Fibroblast of skin of right quadriceps (primary cell): ENCODE measurements around the gene PRM2.

Experiments
- DNase-seq: peaks from one replicate; pipeline ENCODE4 v3.0.0-alpha.2; 2013

PRM2 gene

DNA sequence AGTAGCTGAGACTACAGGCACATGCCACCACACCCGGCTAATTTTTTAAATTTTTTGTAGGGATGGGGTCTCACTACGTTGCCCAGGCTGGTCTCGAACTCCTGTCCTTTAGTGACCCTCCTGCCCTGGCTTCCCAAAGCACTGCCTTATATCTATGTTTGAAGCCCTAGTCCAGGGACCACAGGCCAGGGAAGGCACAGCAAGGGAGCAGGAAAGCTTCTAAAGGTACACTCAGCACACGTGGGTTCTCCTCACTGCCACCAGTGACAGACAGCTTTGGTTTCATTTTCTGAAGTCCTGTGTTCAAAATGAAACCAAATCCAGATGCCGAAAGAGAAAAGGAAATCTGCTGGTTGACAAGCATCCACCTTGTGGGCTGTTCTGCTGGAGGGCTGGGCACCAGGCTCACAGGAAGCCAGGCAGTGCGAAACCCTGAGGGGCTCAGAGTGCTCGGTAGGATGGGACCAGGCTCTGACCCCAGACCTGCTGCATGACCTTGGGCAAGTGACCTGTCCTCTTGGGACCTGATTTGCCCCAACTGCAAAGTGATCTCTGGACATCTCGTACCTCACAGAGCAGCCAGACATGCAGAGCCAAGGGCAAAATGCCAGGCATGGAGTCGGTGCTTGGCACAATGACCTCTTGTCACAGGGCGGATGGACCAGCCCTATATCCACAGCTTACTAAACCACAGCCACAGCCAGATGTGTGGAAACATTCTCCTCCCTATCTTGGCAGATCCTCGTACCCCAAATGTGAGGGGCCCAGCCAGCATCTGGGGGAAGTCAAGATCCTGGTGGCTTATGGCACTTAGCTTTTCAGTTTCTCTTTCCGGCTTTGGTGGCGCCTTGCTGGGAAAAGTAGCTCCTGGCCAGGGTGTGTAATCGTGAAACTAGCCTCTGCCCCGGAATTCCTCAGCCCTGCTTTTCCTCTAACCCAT, 17.5 kb downstream of the PRM2 start:
- no peak for DNase-seq

DNA sequence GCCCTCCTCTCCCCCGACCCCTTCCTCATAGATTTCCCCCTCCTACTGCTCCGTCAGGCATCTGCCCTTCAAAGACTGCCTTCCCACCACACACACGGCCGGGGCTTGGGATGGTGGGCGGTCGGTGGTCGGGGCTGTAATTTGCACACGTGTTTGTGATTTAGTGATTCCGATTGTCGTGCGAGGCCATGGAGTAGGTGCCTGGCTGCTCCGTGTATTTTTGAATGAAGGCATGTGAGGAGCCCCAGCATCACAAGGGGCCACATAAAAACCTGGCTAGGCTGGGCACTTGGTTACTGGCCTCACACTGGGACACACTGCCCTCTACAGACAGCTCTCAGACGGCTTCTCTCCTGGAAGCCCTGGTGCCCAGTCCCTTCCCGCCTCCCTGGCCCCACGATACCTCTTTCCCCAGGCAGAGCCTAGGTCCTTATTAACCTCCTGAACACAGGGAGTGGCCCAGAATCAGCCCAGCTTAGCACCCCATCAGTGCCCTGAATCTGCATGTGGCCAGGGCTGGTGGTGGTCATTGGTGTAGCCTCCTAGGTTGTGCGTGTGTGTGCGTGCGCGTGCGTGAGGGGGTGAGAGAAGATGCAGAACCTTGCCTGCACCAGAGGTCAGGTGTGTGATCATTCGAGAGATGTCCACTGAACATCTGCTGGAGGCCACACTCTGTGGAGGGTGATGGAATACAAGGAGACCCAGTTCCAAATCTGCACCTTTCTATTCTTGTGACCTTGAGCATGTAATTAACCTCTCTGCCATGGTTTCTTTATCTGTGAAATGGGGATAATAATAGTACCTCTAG, 18.9 kb downstream of the PRM2 start:
- peak; percentile 80 for DNase-seq

DNA sequence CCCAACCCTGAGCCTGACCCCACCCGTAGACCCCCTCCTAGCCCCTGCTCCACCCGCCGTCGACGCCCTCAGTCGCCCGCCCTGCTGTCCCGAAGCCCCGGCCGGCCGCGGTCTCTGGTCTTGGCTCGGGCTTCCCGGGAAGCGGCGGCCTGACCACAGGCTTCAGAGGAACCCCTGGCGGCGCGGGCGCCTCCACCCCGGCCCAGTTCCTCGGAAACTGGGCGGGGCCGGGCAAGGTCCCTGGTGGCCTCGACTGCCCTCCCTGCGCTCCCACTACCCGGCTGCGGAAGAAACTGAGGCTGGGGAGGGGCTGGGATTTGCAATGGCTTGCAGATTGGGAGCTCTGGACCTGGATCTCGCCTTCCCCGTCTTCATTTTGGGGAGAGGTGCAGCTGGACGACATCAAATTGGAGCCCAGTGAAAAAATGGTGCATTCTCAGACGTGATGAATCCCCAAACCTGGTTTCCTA, 19.6 kb downstream of the PRM2 start:
- peak; percentile 44 for DNase-seq

DNA sequence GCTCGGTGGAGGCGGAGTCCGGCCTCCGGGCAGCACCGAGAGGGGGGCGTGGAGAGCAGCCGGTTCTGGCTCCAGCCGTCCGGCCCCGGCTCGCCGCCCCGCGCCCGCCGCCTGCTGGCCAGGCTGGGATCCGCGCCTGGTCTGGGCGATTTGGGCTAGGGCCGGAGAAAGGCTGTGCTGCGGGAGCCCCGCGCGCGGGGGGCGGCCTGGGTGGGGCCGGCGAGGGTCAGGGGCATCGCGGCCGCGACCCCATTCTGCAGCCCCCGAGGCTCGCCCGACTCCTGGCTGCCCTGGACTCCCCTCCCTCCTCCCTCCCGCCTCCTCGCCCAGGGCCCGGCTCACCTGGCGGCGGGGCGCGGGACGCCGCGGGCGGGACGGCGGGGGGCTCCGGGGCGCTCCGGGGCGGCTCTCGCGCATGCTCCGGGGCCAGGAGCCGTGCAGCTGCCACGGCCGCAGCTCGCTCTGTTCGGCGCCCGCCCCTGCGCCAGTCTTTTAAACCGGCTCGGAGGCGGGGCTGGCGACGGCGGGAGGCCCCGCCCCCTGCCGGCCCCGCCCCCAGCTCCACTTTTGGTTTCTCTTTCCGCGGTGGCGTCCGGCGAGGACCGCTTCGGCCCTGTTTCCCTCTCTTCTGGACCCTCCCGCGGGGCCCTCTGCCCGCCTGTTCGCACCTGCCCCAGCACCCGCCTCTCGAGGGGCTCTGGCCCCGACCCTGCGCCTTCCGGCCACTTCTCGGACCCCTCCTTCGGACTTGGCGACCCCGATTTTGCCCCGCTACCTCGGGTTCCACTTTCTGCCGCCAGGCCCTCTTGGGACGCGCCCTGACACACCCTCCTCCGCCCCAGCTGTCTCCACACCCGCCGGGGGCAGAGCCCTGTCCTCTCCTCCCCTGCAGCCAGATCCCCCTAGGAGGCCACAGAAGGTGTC, 20.3 kb downstream of the PRM2 start, which contains the start of gene SOCS1:
TSS of gene SOCS1 (minus strand) at position 468 of the 924 bp plus-strand sequence. CDS start 726 bp downstream, outside the sequence.
- peak; percentile 88 for DNase-seq

DNA sequence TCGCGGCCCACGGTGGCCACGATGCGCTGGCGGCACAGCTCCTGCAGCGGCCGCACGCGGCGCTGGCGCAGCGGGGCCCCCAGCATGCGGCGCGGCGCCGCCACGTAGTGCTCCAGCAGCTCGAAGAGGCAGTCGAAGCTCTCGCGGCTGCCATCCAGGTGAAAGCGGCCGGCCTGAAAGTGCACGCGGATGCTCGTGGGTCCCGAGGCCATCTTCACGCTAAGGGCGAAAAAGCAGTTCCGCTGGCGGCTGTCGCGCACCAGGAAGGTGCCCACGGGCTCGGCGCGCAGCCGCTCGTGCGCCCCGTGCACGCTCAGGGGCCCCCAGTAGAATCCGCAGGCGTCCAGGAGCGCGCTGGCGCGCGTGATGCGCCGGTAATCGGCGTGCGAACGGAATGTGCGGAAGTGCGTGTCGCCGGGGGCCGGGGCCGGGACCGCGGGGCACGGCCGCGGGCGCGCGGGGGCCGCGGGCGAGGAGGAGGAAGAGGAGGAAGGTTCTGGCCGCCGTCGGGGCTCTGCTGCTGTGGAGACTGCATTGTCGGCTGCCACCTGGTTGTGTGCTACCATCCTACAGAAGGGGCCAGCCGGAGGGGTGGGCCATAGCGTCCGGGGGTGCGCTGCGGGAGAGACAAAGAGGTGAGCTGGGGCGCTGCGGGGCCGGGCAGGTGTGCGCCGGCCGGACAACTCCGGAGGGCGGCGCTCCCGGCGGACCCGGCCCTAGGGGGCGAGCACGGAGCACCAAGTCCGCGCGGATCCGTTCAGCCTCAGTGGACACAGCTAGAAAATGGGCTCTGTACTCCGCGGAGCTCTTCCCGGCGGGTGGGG, 21.2 kb downstream of the PRM2 start:
- DNase-seq: peak; percentile 55

DNA sequence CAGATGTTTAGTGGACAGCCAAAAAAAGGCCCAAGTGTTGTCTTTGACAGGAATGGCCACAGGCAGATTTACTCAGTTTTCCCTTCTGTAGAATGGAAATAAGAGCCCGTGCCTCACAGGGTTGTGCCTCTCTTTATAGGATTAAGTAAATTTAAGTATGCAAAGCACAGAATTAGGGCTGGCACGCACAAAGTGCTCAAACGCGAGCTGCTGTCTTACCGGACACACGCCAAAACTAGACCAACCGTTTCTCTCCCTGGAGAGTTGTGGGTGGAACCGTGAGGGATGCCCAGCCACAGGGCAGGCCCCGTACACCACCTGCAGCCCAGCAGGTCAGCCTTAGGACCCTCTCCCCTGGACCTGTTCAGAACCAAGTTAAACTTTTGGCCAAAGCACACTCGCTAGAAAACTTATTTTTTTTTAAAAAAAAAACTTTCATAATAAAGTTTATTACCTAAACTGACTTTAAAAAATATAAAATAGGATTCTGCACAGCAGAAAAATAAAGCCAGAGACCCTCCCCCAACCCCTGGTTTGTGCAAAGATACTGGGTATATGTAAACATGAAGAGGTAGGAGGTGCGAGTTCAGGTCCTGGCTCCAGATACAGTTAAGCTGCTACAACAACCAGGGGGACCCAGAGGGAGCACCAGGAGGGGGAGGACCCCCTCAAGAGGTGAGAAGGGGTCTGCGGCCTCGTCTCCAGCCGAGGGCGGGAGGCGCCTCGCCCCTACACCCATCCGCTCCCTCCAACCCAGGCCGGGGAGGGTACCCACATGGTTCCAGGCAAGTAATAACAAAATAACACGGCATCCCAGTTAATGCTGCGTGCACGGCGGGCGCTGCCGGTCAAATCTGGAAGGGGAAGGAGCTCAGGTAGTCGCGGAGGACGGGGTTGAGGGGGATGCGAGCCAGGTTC, 22.0 kb downstream of the PRM2 start:
- no peak for DNase-seq

DNA sequence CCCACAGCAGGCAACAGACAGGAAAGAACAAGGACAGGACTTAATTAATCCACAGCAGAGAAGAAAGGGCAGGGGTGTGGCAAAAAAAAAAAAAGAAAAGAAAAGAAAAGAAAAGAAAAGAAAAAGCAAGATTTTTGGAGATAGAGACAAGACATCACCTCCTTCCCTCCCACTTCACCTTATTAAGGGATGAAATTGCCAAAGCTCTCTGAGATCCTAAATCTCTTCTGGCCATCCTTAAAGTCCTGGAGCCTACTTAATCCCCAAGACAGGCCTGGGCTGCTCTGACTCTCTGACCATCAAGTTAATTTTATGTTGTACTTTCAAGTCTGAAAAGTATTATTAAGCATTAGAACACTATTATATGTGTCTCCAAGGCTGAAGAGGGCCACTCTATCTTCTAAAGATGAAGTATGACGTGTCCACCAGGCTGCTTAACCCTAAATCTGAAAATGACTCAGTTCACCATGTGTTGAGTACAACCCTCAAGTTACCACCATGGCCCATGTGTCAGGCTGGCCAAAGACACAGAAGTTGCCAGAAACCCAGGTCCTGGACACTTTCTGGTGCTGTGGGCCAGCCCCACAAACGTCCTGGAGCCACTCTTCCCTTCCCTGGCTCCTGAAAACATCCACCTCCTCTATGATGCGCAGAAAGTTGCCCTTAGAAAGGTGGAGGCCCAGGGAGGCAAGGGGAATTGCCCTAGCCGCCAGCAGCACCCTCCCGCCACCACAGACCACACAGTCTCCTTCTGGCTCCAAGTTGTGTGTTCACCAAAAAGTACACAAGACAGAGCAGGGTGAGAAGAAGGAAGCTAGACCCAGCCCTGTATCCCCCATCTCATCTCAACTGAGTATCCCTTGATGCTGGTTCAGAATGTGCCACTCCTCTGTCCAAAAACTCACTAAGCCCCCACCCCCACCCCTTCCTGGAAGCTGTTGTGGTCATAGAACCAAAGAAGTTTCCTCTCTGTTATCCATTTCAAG, 23.0 kb downstream of the PRM2 start:
- no peak for DNase-seq

DNA sequence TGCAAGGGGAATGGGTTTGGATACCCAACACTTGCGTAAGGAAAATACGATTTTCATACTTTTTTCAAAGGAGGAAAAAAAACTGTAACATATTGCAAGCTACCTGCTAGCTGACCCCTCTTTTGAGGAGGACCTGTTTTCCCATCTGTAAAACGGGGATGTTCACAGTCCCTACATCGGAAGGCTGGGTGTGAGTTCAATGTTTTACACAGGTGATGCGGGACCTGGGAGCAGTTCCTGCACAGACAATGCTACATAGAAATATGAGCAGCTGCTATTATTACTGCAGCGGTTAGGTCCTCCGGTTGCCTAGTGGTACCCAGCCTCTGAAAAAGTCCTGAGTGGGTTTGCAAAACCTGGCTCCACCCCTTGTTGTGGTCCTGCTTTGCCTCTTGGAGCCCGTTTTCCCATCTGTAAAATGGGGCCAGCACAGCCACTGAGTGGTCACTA, 23.8 kb downstream of the PRM2 start:
- DNase-seq: no peak

DNA sequence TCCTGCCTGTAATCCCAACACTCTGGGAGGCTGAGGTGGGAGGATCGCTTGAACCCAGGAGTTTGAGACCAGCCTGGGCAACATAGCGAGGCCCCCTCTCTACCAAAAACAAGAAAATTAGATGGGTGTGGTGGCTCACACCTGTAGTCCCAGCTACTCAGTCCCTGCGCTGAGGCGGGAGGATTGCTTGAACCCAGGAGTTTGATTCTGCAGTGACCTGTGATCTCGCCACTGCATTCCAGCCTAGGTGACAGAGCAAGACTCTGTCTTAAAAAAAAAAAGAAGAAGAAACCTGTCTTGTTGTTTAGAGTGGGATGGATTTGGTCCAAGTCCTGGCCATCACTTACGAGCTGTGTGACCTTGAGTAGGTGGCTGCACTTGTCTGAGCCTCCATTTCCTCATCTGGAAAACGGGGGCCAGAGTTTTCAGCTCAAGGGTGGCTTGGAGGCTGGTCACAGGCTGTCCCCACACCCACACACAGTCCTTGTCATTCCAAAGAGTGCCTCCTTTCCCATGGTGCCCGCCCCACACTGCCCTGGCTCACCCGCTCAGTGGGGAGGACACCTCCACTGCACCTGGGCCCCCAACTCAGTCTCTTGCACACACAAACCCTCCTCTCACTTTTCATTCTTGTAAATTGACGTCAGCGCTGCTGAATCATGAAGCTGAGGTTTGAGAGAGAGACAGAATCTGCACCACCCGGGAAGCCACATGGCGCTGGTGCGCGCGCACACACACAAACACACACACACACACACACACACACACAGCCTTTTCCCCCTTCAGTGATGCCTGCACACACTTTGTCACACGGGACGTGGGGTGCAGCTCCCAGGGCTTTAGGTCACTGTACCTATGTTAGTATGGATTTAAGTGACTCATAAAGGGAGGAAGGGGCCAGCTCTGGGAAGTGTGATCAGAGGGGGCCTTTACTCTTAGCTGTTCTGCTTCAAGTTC, 24.5 kb downstream of the PRM2 start:
- DNase-seq: peak; percentile 86

DNA sequence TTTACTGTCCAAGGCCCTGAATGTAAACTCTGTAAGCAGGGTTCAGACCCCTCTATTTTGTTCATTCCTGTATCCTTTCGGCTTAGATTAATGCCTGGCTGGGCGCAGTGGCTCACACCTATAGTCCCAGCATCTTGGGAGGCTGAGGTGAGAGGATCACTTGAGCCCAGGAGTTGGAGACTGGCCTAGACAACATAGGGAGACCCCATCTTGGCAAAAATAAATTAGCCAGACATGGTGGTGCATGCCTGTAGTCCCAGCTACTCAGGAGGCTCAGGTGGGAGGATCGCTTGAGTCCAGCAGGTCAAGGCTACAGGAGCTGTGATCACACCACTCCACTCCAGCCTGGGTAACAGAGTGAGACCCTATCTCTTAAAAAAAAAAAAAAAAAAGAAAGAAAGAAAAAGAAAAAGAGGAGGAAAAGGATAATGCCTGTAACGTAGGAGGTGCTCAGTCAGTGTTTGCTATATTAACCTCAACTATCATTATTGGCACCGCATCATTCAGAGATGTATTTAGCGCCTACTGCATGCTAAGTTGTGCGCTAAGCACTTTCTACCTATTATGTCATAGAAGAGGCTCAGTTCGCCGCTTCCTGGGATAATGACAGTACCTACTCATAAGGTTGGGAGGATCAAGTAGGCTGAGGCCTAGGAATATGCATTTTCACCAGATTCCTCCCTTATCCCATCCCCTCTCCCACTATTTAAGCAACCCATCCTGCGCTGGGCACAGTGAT, 25.3 kb downstream of the PRM2 start:
- DNase-seq: no peak

DNA sequence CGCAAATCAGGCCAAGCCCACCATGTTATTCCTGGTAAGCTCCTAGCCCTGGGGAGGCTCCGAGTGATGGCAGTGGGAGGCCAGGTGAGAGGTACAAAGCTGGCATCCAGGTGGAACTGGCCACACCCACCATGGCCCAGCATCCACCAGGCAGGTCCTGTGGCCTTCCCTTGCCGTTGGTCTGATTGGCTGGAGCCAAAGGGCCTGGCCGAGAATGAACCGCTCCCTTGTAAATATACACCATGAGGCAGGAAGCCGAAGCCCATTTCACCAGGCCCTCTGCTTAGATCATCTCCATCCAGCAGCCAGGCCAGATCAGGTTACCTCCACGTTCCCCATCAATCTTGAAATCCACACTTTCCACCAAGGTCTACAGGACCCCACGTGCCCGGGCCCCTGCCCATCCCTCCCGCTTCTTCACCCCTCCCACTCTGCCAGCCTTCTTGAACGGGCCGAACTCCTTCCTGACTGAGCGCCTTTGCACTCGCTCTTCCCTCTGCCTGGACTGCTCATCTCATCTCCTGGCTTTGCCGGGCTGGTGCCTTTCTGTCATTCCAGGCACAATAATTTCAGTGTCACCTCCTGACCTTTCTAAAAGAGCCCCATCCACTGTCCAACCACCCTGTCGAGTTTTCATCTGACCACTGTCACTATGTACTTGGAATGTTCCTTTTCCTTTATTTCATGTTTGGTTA, 26.0 kb downstream of the PRM2 start:
- DNase-seq: no peak

DNA sequence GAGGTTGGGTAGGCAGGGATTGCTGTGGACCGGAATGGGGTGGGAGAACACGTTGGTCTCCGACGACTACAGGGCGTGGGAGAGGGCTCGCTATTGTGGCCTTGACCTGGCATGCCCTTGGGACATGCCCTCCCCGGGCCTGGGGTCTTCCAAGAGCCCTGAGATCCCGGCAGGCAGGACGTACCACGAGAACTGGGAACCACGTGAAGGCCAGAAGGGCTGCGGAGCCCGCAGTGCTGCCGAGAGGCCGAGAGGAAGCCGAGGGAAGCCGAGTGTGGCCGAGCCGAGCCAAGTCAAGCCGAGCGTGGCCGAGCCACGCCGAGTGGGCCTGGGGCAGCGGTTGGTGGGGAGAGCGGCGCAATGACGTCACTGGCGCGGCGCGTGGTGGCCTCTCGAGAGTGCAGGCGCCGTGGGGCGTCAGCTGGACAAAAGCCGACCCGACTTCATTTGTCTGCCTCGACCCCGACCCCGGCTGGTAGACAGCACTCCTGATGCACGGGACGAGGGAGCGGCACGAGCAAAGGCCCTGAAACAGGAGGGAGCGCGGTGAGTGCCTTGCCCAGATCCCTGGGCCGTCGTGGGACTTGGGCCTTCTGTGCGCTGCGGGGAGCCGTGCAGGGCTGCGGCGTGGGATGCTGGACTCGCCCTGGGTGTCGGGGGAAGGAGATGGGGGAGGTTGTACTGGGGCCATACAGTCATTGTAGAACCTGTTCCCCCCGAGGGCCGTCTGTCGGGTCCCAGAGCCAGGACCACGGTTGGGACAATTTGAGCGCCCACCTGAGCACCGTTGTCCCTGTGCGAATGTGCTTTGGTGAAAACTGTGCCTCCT, 26.8 kb downstream of the PRM2 start:
- no peak for DNase-seq

DNA sequence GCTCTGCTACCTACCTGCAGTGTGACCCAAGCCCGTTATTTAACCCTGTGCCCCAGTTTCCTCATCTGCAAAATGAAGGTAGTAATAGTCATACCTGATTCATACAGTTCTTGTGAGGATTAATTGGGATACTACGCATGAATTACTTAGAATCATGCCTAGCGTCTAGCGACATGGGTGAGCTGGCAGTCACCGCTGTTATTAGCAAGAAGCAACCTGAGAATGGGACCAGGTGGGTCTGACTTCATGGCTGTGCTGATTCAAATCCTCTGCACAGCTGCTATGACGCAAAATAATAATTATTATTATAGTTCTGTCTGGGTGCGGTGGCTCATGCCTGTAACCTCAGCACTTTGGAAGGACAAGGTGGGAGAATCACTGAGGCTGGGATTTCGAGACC, 28.1 kb downstream of the PRM2 start:
- no peak for DNase-seq

DNA sequence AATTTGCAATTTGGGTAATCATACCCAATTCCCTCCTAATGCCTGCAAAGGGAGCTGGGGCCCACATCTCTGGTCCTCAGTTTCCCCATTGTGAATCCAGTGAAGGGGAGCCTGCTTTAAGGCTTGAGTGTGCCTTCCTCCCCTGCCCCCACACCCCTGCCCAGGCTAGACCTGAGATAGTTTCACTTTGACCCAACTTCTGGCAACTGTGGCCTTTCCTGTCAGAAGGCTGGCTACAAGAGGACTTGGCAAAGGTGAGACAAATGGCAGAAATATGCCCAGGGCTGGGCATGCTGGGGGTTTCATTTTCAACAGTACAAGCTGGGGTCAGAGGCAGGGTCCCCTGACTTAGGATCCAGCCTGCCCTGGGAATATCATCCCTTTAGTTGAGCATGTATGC, 30.3 kb downstream of the PRM2 start:
- DNase-seq: no peak

DNA sequence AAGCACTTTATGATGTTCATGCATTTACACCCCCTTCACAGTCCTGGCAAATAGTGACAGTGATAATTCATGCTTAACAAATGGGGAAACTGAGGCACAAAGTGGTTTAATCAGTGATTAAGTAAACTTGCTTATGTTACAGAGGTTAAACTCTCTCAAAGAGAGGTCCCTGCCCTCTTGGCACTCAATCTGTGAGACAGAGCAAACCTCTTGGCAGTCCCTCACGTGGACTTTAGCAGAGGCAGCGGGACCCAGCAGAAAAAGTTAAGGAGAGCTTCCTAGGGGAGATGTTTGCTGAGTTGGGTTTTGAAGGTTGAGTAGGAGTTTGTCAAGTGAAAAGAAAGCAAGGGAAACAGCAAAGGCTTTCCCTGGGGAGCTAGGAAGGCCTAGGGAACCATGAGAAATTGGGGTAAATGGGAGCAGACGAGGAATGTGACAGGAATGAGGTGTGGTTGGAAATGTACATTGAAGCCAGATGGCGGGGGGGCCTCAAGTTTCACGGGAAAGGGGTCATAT, 31.0 kb downstream of the PRM2 start:
- no peak for DNase-seq
